Dermis blood vessel endothelial cell (primary cell): ENCODE measurements around the gene PINLYP. TPM values are rescaled to one million over a fixed set of nuclear protein-coding genes. Genes with fewer than 3 reads are reported as not detected.

Experiments
- DNase-seq: peaks from one replicate; pipeline ENCODE4 v3.0.0; 2010
- total RNA-seq: library from RNA; depleted of rRNA; stranded (reverse); fragments of >200 nt; gene quantifications from 2 replicates; pipeline ENCODE4 v1.2.3, GENCODE V29; 2014

PINLYP gene
- total RNA-seq, 1 donor from 2014 or later = 0.68 TPM

GRCh38 chr19:43551399-43552197 lies 24.0 kb upstream of the PINLYP start:
- no peak for DNase-seq

- no peak for DNase-seq
These were observed 23.5 kb upstream of the PINLYP start for GRCh38 chr19:43552198-43552450.

- DNase-seq = no peak
These were observed 23.0 kb upstream of the PINLYP start for GRCh38 chr19:43552616-43553015.

GRCh38 chr19:43553656-43554055 lies 21.9 kb upstream of the PINLYP start:
- DNase-seq = no peak

GRCh38 chr19:43554317-43554895 lies 21.2 kb upstream of the PINLYP start:
- no peak for DNase-seq

- DNase-seq = peak; percentile 87
These were observed 20.3 kb upstream of the PINLYP start for GRCh38 chr19:43555185-43555770.

GRCh38 chr19:43560687-43561086 lies 14.9 kb upstream of the PINLYP start:
- DNase-seq = no peak

GRCh38 chr19:43561139-43561970 lies 14.2 kb upstream of the PINLYP start:
- DNase-seq = no peak

GRCh38 chr19:43562226-43562697 lies 13.3 kb upstream of the PINLYP start:
- no peak for DNase-seq

- peak; percentile 83 for DNase-seq
These were observed 12.8 kb upstream of the PINLYP start for GRCh38 chr19:43562698-43563241.

GRCh38 chr19:43563816-43564457 lies 11.7 kb upstream of the PINLYP start:
- no peak for DNase-seq

GRCh38 chr19:43564800-43565199 lies 10.8 kb upstream of the PINLYP start:
- no peak for DNase-seq

GRCh38 chr19:43569657-43570056 lies 5.9 kb upstream of the PINLYP start:
- no peak for DNase-seq

GRCh38 chr19:43570174-43570791 lies 5.3 kb upstream of the PINLYP start:
- no peak for DNase-seq

GRCh38 chr19:43572171-43572588 lies 3.4 kb upstream of the PINLYP start:
- DNase-seq = no peak

GRCh38 chr19:43574424-43575155 lies 1.0 kb upstream of the PINLYP start:
- peak; percentile 92 for DNase-seq

- DNase-seq = no peak
These were observed 616 bp downstream of the PINLYP start for GRCh38 chr19:43575955-43576878.

GRCh38 chr19:43578787-43579186 lies 3.2 kb downstream of the PINLYP start:
- DNase-seq = no peak

GRCh38 chr19:43581467-43581866 lies 5.9 kb downstream of the PINLYP start:
- DNase-seq = no peak

GRCh38 chr19:43582495-43582894 lies 6.9 kb downstream of the PINLYP start:
- no peak for DNase-seq
